Left hindlimb (tissue), 1 donor: ENCODE results near the gene TK1.
A peak's percentile ranks its signal among the peaks of the same experiment; 100 is the strongest.

Source experiments
- DNase-seq: peaks from one replicate; pipeline ENCODE4 v3.0.0-alpha.2; 2018

The TK1 gene, protein sequence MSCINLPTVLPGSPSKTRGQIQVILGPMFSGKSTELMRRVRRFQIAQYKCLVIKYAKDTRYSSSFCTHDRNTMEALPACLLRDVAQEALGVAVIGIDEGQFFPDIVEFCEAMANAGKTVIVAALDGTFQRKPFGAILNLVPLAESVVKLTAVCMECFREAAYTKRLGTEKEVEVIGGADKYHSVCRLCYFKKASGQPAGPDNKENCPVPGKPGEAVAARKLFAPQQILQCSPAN

DNA sequence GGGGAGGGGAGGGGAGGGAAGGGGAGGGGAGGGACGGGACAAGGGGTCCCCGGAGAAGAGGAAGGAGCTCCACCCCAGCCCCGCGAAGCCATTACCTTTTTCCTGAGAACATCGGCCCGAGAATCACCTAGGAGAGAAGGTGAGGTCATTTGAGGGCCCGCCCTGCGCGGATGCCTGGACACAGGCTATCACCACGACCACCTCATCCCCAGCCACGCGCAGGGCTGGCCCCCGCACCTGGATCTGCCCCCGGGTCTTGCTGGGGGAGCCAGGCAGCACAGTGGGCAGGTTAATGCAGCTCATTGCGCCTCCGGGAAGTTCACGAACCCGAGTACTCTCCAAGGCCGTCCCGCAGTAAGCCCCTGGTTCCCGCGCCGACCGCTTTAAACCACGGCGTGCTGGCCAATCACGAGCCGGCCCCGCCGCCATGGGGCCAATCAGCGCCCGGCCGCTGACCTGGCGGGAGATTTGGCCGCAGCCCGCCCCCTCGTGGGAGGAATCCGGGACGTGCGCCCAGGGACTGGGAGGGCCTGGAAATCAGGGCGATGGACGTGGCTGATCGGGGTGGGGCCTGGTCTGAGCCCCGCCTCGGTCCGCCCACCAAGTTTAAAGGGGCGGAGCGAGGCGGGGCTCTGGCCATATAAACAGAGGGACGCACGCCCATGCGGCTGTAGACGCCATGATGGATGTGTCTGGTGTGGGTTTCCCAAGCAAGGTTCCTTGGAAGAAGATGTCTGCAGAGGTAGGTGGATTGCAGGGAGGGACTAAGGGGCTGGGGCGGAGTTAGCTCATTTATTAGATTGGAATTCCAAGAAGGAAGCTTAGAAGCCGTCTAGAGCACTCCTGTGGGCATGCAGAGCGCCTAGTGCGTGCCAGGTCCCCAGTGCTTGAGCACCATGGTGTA, at the start of gene TK1, which contains the start of gene AFMID:
Gene TK1 (minus strand): TSS at position 361 of the 904 bp plus-strand sequence. CDS start 58 bp downstream, at position 303.
Gene AFMID (plus strand): TSS at position 671 of the 904 bp plus-strand sequence. CDS start 9 bp downstream, at position 680.
- DNase-seq, result peak; percentile 99

DNA sequence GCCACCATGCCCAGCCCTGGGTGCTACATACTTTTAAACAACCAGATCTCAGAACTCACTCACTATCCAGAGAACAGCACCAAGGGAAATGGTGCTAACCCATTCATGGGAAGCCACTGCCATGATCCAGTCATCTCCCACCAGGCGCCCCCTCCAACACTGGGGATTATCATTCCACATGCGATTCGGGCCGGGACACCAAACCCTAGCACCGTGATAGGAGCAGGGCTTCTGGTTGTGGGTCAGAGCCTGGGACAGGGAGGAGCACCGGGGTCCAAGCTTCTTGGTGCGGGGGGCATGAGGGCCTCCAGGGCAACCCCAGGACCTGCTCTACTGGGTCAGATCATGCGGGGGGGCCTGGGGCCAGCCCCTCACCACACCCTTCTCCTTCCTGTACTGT, 49.0 kb upstream of the TK1 start:
- peak; percentile 24 for DNase-seq

- DNase-seq, result peak; percentile 63
Measured at GRCh38 chr17:78235022-78235421, 48.2 kb upstream of the TK1 start.

DNA sequence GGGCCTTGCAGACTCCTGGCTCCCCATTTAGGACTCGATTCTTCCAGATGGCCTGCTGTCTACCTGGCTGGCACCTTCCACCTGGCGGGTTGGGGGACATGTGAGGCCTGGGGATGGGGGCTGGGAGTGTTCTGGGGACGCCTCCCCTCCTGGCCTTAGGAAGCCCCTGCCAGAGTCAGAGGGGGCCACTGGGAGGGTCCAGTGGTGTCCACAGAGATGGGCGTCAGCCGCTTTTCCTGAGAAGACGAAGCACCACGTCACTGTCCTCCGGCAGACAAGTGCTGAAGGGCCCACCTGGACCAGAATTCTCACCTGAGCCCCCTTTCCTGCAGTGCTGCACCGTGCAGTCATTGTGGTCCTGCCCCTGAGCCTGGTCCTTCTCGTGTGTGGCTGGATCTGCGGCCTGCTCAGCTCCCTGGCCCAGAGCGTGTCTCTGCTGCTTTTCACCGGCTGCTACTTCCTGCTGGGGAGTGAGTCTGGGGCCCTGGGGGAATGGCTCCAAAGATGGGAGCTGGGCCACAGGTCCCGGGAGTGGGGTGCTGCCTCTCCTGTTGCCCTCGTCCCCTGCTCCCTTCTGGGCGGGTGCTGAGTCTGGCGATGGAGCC, 47.5 kb upstream of the TK1 start:
- DNase-seq, result no peak

DNA sequence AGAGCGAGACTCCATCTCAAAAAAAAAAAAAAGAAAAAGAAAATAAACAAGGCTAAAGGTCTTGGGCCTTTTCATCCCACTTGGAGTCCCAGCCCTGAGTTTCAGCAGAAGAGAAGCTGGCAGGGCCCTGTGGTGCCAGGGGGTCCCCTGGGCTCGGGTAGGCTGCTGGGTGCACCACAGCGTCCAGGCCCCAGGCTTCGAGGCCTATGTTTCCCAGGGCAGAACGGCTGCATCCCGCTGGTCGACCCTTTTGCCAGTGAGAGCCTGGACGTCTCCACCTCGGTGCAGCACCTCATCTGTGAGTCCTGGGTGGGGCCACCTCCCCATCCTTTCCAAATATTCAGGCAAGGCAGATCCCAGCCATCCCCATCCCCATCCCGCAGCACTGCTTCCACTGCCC, 46.8 kb upstream of the TK1 start:
- peak; percentile 25 for DNase-seq

DNA sequence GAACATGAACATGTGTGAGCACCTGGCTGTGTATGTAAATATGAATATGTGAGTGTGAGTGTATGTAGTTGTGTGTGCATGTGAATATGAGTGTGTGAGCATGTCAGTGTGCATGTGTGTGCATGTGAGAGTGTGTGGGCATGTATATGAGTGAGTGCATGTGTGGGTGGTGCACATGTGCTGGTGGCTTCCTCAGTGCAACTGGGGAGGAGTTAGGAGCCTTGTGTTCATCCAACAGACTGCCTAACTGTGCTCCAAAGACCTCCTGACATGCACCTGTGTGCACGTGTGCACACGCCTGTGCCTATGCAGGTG, 46.0 kb upstream of the TK1 start:
- DNase-seq, result no peak

- DNase-seq, result peak; percentile 36
Measured at GRCh38 chr17:78231991-78232858, 45.4 kb upstream of the TK1 start.

- peak; percentile 30 for DNase-seq
Measured at GRCh38 chr17:78230996-78231935, 44.4 kb upstream of the TK1 start, which contains the start of gene TMEM235. Gene TMEM235, plus strand, starts transcription at chr17:78231631. Its CDS starts 393 bp downstream, at chr17:78232024.

GRCh38 chr17:78230252-78230962, 43.6 kb upstream of the TK1 start:
- no peak for DNase-seq

- no peak for DNase-seq
Measured at GRCh38 chr17:78228176-78228575, 41.3 kb upstream of the TK1 start.

- DNase-seq, result no peak
Measured at GRCh38 chr17:78227455-78227916, 40.6 kb upstream of the TK1 start.

DNA sequence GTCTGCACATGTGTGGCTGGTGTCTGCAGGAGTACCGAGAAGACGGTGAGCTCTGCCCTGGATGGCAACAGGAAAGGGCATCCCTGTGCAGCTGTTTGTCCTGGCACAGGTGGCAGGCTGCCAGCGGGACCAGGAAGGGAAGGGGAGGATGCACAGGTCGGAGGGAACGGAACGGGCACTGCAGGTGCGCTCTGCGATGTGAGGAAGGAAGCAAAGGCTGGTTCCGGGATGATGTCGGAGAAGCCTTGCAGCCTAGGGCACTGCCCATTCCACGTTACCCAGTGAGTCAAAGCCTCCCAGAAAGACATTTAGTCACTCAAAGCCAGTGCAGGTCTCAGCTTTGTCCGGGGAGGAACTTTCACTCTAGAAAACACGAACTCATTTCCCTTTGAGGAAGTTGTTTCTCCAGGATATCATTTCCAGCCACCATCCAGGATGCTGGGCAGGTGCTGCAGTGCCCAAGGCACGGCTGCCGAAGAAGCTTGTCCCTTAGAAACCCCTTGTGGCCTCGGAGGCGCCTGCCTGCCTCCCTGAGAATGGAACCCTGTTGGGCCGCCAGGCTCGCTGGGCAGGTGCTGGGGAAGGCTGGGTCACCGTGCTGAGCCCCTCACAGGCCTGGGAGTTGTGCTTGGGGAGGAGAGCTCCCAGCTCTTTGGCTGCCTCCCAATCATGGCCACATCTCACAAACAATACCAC, 40.1 kb upstream of the TK1 start:
- no peak for DNase-seq

DNA sequence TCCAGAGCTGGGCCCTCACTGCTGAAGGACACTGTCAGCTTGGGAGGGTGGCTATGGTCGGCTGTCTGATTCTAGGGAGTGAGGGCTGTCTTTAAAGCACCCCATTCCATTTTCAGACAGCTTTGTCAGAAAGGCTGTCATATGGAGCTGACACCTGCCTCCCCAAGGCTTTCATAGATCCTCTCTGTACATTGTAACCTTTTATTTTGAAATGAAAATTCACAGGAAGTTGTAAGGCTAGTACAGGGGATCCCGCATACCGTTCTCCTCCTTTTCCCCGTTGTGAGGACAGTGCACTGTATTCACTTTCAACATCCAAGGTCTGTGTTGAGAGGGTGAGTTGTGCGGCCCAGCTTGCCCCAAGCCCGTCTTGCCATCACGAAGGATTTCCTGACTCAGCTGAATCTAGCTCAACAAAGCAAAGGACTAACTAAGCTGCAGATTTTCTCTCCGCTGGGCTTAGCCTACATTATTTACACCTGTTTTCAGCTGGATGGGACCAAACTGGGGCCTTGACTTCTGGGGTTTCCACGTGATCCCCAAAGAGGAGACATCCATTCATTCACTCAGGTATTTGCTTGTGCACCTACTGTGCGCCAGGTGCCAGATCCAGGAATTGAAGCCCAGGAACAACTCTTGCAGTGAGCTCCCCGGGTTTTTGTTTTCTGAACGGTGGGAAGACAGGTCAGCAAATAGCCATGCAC, 39.4 kb upstream of the TK1 start:
- DNase-seq, result no peak

GRCh38 chr17:78225088-78225865, 38.4 kb upstream of the TK1 start:
- no peak for DNase-seq

- no peak for DNase-seq
Measured at GRCh38 chr17:78224231-78225087, 37.6 kb upstream of the TK1 start.

- no peak for DNase-seq
Measured at GRCh38 chr17:78223765-78224164, 36.9 kb upstream of the TK1 start.

DNA sequence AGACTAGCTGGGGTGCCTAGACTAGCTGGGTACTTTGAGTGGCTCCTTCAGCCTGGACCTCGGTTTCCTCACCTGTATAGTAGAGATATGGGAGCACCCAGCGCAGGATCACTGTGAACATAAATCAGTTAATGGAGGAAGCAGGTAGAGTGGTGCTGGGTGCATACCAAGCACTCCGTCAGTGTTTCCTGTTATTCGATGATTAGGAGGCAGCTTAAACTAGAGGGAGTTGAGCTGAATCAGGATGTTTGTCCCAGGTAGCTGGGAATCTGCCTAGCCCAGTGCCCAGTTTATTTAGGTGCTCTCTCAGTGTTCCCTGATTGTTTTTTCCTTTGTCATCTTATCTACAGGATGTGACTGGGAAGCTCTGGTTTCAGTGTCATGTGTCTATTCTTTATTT, 36.2 kb upstream of the TK1 start:
- no peak for DNase-seq
